Stimulated activated CD4-positive, alpha-beta T cell treated with anti-CD3 and anti-CD28 coated beads, Interleukin-12 subunit alpha, Interleukin-12 subunit beta, amount 100 ng/mL, for 4 hours (primary cell): ENCODE measurements around the gene ZDHHC13.

Experiments used
- DNase-seq: peaks from one replicate; pipeline ENCODE4 v3.0.0-alpha.2; 2020

Gene ZDHHC13

DNA sequence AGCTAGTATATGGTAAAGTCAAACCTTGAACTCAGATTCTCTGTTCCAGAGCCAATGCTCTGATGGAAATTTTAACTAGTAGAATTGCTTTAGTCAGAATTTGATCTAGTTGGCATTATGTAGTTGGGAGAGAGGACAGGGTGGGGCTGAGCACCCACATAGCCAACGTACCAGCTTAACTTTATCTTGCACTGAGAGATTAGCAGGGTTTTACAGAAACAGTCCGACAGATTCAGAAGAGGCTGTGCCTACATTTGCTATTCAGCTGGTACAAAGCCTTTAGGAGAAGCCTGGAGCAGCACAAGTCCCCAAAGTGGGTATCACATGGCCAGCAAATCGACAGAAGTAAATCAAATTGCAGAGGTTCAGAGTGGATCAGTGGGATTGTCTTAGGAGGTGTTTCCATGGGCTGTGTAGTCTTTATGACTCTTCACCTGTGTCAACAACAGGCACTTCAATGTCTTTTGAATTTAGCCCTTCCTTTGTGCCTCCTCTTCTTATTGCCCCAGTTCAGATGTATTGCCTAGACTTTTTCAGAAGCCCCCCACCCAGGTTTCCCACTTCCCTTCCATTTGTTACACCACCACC, 92.1 kb downstream of the ZDHHC13 start:
- no peak for DNase-seq

DNA sequence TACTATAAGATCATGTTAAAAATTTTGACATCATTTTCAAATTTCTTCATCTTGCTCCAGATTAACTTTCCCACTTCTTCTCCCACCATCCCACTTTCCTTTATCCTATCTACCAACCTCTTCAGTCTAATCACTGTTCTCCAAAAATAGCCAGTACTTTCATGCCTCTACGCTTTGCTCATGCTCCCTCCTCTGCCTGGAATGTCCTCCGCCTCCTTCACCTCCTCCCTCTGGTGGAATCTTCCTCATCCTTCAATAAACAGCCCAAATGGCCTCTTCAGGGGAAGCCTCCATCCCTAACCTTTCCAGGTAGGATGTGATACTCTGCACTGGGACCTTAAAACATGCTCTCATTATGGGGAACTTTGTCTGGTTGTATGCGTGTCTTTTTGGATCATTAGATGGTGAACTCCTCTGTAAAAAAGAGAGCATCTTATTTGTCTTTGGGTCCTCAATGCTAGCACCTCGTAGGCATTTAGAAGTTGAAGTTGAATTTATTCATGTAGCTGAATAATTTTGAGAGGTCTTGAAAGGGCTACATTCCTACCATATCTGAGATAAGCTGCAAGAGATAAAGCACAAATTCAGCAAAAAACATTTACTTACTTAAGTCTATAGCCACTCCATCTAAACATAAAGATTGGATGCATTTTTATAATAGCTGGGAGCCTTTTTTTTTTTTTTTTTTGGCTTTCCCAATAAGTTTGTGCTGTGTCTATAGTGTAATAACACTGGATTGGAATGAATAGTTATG, 92.8 kb downstream of the ZDHHC13 start:
- no peak for DNase-seq

DNA sequence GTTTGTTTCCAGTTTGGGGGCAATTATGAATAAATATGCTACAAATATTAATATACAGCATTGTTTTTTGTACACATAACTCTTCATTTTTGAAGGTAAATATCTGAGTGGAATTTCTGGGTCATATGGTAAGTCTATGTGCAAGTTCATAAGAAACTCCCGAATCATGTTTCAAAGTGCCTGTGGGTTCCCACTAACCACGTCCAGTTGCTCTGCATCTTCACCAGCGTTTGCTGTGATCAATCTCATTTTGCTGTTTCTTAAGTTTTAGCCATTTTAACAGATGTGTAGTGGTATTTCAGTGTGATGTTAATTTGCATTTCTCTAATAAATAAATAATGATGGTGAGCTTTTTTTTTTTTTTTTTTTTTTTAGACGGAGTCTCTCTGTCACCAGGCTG, 99.1 kb downstream of the ZDHHC13 start:
- DNase-seq = no peak

DNA sequence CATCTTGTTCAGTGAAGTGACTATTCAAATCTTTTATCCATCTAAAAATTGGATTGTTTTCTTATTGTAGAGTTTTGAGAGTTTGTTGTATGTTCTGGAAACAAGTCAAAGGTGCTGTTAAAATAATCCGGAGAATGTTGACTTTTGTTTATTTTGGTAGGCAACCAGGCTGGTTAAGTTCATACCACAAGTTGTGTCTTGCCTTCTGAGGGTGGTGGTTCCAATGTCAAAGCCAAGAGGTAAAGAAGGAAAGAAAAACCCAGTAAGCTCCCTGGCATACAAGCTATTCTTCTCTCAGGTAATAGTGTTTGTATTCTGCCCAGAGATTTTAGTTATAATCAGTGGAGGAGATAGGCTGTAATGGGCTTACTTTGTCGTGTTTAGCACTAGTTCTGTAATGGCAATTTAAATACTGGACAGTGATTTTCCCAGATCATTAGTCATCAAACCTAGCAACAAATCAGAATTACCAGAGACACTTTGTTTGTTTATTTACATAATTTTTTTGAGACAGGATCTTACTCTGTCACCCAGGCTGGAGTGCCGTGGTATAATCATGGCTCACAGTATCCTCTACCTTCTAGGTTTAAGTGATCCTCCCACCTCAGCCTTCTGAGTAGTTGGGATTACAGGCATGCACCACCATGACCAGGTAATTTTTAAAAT, 99.9 kb downstream of the ZDHHC13 start:
- no peak for DNase-seq

DNA sequence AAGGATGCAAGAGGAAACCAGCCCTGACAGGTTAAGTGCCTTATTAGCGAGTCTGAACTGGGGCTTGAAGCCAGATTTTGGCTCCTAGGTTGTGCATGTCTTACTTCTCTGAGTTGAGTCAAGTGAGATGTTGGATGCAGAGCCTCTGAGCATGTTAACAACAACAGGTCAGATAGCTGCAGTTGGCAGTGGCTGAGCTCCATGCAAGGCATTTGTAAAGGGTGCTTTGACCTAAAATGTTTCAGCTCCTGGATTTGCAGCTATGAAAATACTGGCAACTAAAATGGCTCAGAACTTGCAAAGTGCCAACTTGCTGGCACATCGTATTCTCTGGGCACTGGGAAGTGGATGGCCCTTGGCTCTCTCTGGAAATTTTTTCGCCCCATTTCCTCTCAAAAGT, 101.2 kb downstream of the ZDHHC13 start:
- no peak for DNase-seq

DNA sequence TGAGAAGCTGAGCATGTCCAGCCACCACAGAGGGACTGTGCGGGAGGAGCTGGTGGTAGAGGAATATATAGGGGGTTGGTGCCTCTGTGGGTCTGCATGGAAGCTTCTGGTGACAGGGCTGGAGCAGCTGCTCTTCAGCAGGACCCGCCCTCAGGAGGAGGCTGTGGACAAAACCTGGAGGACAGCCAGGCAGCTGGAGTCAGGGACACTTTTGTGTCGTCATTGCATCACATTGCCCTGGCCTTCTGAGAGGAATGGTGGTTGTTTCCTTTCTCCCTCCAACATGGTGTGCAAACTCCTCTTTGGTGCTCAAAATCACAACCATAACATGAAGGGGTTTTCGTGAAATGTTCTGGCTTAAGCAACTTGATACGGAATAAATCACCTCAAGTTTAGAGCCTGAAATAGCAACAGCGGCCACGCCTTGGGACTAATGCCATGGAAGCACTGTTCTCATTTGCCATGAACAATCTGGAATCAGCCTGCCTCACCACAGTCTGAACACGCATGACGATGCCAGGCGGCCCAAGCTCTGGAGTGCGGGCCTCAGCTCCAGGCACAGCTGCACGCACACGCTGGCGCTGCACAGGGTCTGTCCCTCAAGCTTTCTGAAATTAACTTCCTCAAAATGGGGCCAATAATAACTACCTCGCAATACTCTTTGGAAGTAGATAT, 102.0 kb downstream of the ZDHHC13 start:
- no peak for DNase-seq

DNA sequence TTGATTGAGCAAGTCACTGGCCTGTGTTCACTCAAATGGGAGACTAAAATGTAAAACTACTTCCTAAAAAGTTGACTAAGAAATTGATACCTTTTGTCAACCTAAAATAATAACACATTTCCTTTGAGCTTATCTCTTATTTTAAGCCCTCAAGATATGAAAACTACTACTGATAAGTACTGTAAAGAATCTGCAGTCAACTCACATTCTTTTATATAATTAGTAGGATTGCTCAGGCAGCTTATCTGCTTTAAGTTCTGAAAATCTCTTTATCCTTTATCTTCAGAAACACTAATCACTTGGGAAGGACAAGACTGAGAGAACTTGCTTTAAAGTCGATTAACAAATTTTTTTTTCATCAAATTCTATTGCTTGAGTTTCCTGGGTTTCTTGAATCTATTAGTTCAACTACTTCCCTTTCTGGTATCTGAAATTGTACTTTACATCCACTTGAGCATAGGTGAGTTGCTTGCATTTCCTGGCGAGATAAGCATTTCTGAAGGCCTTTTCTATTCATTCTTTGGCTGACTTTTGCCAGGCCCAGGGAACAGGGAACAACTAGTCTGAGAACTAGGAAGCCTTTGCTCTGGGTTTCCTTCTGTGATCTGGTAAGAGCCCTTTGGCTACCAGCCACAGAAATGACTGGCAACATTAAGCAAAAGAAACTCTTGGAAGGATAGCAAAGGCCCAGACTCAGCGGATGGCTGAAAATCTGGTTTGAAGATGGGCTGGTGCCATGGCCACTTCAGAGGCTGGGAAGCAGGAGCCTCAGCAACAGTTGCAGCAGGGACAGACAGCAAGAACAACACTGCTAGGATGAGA, 104.1 kb downstream of the ZDHHC13 start:
- DNase-seq = no peak

DNA sequence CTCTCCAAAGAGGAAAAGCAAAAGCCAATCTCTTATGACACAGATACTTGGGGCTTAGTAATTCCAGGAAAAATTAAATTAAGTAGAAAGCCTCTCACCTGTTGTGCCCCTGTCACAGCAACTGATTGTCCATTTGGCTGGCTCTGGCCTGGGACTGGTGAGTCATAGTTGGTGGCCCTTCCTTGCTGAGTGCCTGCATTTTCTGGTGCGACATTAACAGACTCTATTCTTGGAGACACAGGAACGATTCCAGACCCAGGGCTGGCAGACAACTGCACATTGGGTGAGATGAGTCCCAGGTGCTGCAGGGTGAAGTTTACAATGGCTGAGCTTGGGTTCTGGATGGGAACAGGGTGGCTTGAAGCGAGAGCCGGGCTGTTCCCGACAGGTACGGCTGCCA, 108.2 kb downstream of the ZDHHC13 start:
- DNase-seq = no peak

DNA sequence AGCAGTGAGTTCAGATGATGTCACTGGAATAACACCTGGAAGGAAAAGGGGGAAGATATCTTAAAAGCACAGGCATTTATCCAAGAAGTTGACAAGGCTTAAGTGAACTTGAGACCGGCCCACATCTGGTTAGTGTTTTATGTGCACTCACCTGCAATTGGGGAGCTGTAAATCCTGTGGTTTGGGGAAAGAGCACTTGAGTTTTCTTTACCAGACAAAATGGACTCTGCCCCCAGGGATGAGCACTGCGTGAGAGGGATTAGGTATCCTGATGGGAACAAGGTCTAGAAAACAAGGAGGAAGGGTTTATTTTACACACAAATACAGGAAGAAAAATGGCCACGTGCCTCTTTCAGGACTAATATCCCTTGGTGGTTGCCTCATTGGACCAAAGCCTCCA, 108.6 kb downstream of the ZDHHC13 start:
- DNase-seq = no peak
